ENCODE results near the gene LRRC4C. TPM values are rescaled to one million over a fixed set of nuclear protein-coding genes. Genes with fewer than 3 reads are reported as not detected.

The LRRC4C gene
- total RNA-seq, 6 donors from 2014 or later: 0.37 to 1.2 (median 1.0) TPM; not detected in 2

GRCh38 chr11:40306938-40307548 is 1152.4 kb downstream of the LRRC4C start:
- H3K4me3 ChIP-seq: no peak overlapping the region
- ATAC-seq (ENCODE audit: low FRiP score in 2 of 2): peak in 1 of 2 donors; percentile 65
- no peak for DNase-seq

GRCh38 chr11:40302669-40303068 is 1156.8 kb downstream of the LRRC4C start:
- ATAC-seq (ENCODE audit: low FRiP score in 2 of 2): no peak
- DNase-seq: no peak
- no peaks in the 10 kb centered on the region for H3K27me3 ChIP-seq
- H3K36me3 ChIP-seq: no peaks in the 10 kb centered on the region
- WGBS, 2 donors: 65% methylated on average over 4 of the region's 4 CpGs
- no peak overlapping the region for H3K27ac ChIP-seq
- no peak for TF ChIP-seq POLR2A (IDR thresholded peaks at IDR 0.05)
- TF ChIP-seq EP300 (IDR thresholded peaks at IDR 0.05): no peak
- TF ChIP-seq CTCF (IDR thresholded peaks at IDR 0.05): no peak
- TF ChIP-seq POLR2AphosphoS5 (IDR thresholded peaks at IDR 0.05): no peak
- H3K4me3 ChIP-seq: no peak overlapping the region
- H3K4me1 ChIP-seq: no peaks in the 10 kb centered on the region
- H3K9me3 ChIP-seq: no peaks in the 10 kb centered on the region

More at GRCh38 chr11:40306938-40307548, 1152.4 kb downstream of the LRRC4C start:
- H3K9me3 ChIP-seq: no peaks in the 10 kb centered on the region
- H3K4me1 ChIP-seq: no peaks in the 10 kb centered on the region
- TF ChIP-seq POLR2AphosphoS5 (IDR thresholded peaks at IDR 0.05): no peak
- peak in 4 of 6 experiments; percentile 27 to 52 (median 36) for TF ChIP-seq CTCF (IDR thresholded peaks at IDR 0.05)
- H3K36me3 ChIP-seq: no peaks in the 10 kb centered on the region
- 0 to 4% methylated on average over 1 of the region's 1 CpG for WGBS, 2 donors
- H3K27me3 ChIP-seq: no peaks in the 10 kb centered on the region
- no peak overlapping the region for H3K27ac ChIP-seq

GRCh38 chr11:40295466-40295865 is 1164.0 kb downstream of the LRRC4C start:
- 56 to 58% methylated on average over 4 of the region's 4 CpGs for WGBS, 2 donors
- ATAC-seq (ENCODE audit: low FRiP score in 2 of 2) (no peak), DNase-seq (no peak)
- Histone ChIP-seq H3K9me3 (no peaks in the 10 kb centered on the region), H3K4me1 (peaks cover 5 to 17% (median 11%) of the 10 kb centered on the region in 4 donors), H3K27me3 (no peaks in the 10 kb centered on the region), H3K4me3 (no peak overlapping the region), H3K36me3 (no peaks in the 10 kb centered on the region), H3K27ac (no peak overlapping the region)
- TF ChIP-seq CTCF (IDR thresholded peaks at IDR 0.05): no peak
- no peak for TF ChIP-seq POLR2AphosphoS5 (IDR thresholded peaks at IDR 0.05)
- no peak for TF ChIP-seq EP300 (IDR thresholded peaks at IDR 0.05)
- no peak for TF ChIP-seq POLR2A (IDR thresholded peaks at IDR 0.05)

- Histone ChIP-seq H3K36me3 (no peaks in the 10 kb centered on the region), H3K4me1 (peaks cover 5 to 17% (median 11%) of the 10 kb centered on the region in 4 donors), H3K4me3 (no peak overlapping the region), H3K27me3 (no peaks in the 10 kb centered on the region), H3K27ac (no peak overlapping the region), H3K9me3 (no peaks in the 10 kb centered on the region)
- DNase-seq (no peak), ATAC-seq (ENCODE audit: low FRiP score in 2 of 2) (no peak)
- WGBS, 2 donors: 60 to 62% methylated on average over 9 of the region's 9 CpGs
- TF ChIP-seq EP300 (IDR thresholded peaks at IDR 0.05) (no peak), CTCF (IDR thresholded peaks at IDR 0.05) (no peak), POLR2AphosphoS5 (IDR thresholded peaks at IDR 0.05) (no peak), POLR2A (IDR thresholded peaks at IDR 0.05) (no peak)
These were observed 1164.7 kb downstream of the LRRC4C start for GRCh38 chr11:40294741-40295140.

GRCh38 chr11:40294349-40294735 is 1165.1 kb downstream of the LRRC4C start:
- Histone ChIP-seq H3K4me1 (peaks cover 5 to 17% (median 11%) of the 10 kb centered on the region in 4 donors), H3K27ac (no peak overlapping the region), H3K36me3 (no peaks in the 10 kb centered on the region), H3K9me3 (no peaks in the 10 kb centered on the region), H3K4me3 (peak overlapping the region in 2 of 4 donors; percentile 51 to 69), H3K27me3 (no peaks in the 10 kb centered on the region)
- no peak for ATAC-seq (ENCODE audit: low FRiP score in 2 of 2)
- no peak for DNase-seq
- WGBS, 2 donors: 80 to 83% methylated on average over 13 of the region's 13 CpGs
- TF ChIP-seq POLR2A (IDR thresholded peaks at IDR 0.05) (no peak), POLR2AphosphoS5 (IDR thresholded peaks at IDR 0.05) (no peak)
